ENCODE results near the gene PDYN.

Gene PDYN

GRCh38 chr20:1961374-1961773 lies 32.5 kb downstream of the PDYN start:
- no peak overlapping the region for H3K4me2 ChIP-seq (ENCODE audit: low read length)
- H3K9me2 ChIP-seq (replicated peaks; ENCODE audit: control insufficient read depth, low read length): no peaks in the 10 kb centered on the region
- no peak overlapping the region for H3K4me3 ChIP-seq (ENCODE audit: low read length)
- H4K20me1 ChIP-seq (ENCODE audit: control insufficient read depth, insufficient read depth, low read depth, low read length): no peaks in the 10 kb centered on the region
- peaks cover 40% of the 10 kb centered on the region for H3K27me3 ChIP-seq (ENCODE audit: control insufficient read depth, low read length)
- H3K27ac ChIP-seq (ENCODE audit: low read depth, low read length): no peak overlapping the region
- TF ChIP-seq, protein P1, sequence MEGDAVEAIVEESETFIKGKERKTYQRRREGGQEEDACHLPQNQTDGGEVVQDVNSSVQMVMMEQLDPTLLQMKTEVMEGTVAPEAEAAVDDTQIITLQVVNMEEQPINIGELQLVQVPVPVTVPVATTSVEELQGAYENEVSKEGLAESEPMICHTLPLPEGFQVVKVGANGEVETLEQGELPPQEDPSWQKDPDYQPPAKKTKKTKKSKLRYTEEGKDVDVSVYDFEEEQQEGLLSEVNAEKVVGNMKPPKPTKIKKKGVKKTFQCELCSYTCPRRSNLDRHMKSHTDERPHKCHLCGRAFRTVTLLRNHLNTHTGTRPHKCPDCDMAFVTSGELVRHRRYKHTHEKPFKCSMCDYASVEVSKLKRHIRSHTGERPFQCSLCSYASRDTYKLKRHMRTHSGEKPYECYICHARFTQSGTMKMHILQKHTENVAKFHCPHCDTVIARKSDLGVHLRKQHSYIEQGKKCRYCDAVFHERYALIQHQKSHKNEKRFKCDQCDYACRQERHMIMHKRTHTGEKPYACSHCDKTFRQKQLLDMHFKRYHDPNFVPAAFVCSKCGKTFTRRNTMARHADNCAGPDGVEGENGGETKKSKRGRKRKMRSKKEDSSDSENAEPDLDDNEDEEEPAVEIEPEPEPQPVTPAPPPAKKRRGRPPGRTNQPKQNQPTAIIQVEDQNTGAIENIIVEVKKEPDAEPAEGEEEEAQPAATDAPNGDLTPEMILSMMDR (IDR thresholded peaks at IDR 0.05; ENCODE audit: low read depth, low read length, poor library complexity, severe bottlenecking): no peak
- no peak for TF ChIP-seq EZH2phosphoT487 (IDR thresholded peaks at IDR 0.05; ENCODE audit: borderline replicate concordance, low read length)
- H3F3A ChIP-seq (ENCODE audit: control insufficient read depth, insufficient read depth): no peaks in the 10 kb centered on the region
- no peaks in the 10 kb centered on the region for H3K9me3 ChIP-seq (ENCODE audit: control insufficient read depth, insufficient read depth, low read length)
- no peaks in the 10 kb centered on the region for H3K36me3 ChIP-seq (ENCODE audit: control insufficient read depth, low read length)
- peaks cover 12% of the 10 kb centered on the region for H3K4me1 ChIP-seq (ENCODE audit: control insufficient read depth, low read length)
- H3K79me2 ChIP-seq (ENCODE audit: control insufficient read depth, low read length): no peaks in the 10 kb centered on the region

DNA sequence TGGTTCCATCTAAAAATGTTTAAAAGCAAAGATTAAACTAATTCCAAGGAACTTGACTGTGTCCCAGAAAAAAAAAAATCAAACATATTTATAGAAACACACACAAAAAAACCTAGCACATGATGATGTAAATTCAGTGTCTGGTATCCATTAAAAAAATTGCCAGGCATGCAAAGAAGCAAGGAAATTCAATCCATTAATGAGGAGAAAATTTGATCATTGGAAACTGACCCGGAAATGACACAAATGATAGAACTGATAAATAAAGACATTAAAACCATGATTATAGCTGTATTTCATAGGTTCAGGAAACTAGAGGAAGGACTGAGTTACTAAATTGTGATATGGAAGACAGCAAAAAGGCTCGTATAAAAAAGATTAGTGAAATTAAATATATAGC lies 34.7 kb downstream of the PDYN start:
- H3K9me2 ChIP-seq (replicated peaks; ENCODE audit: control insufficient read depth, low read length): no peaks in the 10 kb centered on the region
- no peak overlapping the region for H3K27ac ChIP-seq (ENCODE audit: low read depth, low read length)
- H3K9me3 ChIP-seq (ENCODE audit: control insufficient read depth, insufficient read depth, low read length): no peaks in the 10 kb centered on the region
- no peaks in the 10 kb centered on the region; the same call in 1 of the 2 replicates for H3F3A ChIP-seq (ENCODE audit: control insufficient read depth, insufficient read depth)
- H3K79me2 ChIP-seq (ENCODE audit: control insufficient read depth, low read length): no peaks in the 10 kb centered on the region
- H3K4me3 ChIP-seq (ENCODE audit: low read length): no peak overlapping the region
- H3K36me3 ChIP-seq (ENCODE audit: control insufficient read depth, low read length): no peaks in the 10 kb centered on the region
- H4K20me1 ChIP-seq (ENCODE audit: control insufficient read depth, insufficient read depth, low read depth, low read length): no peaks in the 10 kb centered on the region
- H3K4me1 ChIP-seq (ENCODE audit: control insufficient read depth, low read length): peaks cover 11% of the 10 kb centered on the region
- no peak for TF ChIP-seq EZH2phosphoT487 (IDR thresholded peaks at IDR 0.05; ENCODE audit: borderline replicate concordance, low read length)
- TF ChIP-seq, protein P1 (IDR thresholded peaks at IDR 0.05; ENCODE audit: low read depth, low read length, poor library complexity, severe bottlenecking): no peak
- no peak overlapping the region for H3K4me2 ChIP-seq (ENCODE audit: low read length)
- peaks cover 27% of the 10 kb centered on the region for H3K27me3 ChIP-seq (ENCODE audit: control insufficient read depth, low read length)

DNA sequence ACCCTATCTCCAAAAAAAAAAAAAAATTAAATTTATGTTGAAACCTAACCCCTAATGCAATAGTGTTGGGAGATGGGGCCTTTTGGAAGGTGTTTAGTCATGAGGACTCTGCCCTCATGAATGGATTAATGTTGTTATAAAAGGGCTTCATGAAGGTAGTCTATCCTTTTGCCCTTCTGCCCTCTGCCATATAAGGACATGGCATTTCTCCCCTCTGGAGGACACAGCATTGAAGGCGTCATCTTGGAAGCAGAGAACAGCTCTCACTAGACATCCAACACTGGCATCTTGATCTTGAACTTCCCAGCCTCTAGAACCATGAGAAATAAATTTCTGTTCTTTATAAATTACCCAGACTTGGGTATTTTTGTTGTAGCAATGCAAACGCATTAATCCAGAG lies 35.4 kb downstream of the PDYN start:
- Histone ChIP-seq H3K4me1 (ENCODE audit: control insufficient read depth, low read length) (peaks cover 17% of the 10 kb centered on the region), H3K27me3 (ENCODE audit: control insufficient read depth, low read length) (peaks cover 23% of the 10 kb centered on the region), H3K27ac (ENCODE audit: low read depth, low read length) (no peak overlapping the region), H3K79me2 (ENCODE audit: control insufficient read depth, low read length) (no peaks in the 10 kb centered on the region), H3K4me3 (ENCODE audit: low read length) (no peak overlapping the region), H3K4me2 (ENCODE audit: low read length) (no peak overlapping the region), H3F3A (ENCODE audit: control insufficient read depth, insufficient read depth) (peaks cover 4% of the 10 kb centered on the region; the same call in 1 of the 2 replicates), H4K20me1 (ENCODE audit: control insufficient read depth, insufficient read depth, low read depth, low read length) (no peaks in the 10 kb centered on the region), H3K9me3 (ENCODE audit: control insufficient read depth, insufficient read depth, low read length) (no peaks in the 10 kb centered on the region), H3K9me2 (replicated peaks; ENCODE audit: control insufficient read depth, low read length) (no peaks in the 10 kb centered on the region), H3K36me3 (ENCODE audit: control insufficient read depth, low read length) (no peaks in the 10 kb centered on the region)
- TF ChIP-seq, protein P1 (IDR thresholded peaks at IDR 0.05; ENCODE audit: low read depth, low read length, poor library complexity, severe bottlenecking): no peak
- no peak for TF ChIP-seq EZH2phosphoT487 (IDR thresholded peaks at IDR 0.05; ENCODE audit: borderline replicate concordance, low read length)
